Fibroblast of skin of scalp (primary cell): ENCODE results near the gene TEX12.
A peak's percentile ranks its signal among the peaks of the same experiment; 100 is the strongest.

ENCODE experiments used
- DNase-seq: peaks from one replicate; pipeline ENCODE4 v3.0.0-alpha.2; 2013

TEX12 gene

DNA sequence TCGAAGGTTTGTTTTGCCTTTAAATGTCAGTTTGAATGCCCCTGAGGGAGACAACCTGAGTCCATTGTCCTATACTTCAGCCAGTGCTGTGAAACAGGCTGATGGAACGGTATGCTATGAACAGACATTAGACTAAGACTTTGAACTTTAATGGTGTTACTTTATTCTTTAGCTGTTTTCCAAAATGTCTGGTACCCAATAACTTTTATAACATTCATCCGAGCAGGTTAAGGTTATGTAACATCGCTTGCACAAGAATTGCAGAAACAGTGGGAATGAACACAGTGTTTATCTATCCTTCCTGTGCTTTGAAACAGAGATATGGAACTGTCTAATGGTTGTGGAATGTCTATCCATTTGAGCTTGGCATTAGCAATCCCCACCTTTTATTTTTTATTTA lies 46.6 kb downstream of the TEX12 start:
- no peak for DNase-seq

DNA sequence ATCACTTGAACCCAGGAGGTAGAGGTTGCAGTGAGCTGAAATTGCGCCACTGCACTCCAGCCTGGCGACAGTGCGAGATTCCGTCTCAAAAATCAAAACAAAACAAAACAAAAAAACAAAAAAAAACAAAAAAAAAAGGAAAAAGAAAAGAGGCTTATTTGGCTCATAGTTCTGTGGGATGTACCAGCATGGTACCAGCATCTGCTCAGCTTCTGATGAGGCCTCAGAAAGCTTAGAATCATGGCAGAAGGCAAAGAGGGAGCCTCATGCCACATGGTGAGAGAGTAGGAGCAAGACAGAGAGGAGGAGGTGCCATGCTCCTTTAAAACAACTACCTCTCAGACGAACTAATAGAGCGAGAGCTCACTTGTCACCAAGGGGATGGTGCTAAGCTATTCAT lies 48.4 kb downstream of the TEX12 start:
- DNase-seq = no peak

DNA sequence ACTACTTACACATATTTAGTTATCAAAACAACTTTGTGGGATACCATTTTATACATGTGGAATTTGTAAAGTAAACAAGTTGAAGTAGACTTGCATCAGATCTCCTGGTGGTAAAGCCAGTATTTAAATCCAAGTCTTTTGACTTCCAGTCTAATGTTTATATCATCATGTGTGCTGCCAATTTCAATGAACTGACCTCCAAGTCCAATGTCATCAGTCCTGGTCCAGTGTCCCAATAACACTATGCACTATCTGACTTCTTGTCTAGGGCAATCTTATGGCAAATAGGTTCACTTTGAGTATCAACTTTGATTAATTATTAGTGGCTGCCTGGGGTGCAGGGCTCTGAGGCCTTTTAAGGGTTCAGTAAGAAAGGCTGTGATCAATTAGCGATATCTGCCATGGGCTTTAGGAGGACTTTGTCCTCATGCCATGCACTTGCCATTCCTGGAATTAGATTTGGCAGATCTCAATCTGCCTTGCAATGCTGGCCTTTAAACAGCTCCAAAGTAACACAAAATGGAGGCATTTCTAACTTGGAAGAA lies 49.5 kb downstream of the TEX12 start:
- peak; percentile 63 for DNase-seq

DNA sequence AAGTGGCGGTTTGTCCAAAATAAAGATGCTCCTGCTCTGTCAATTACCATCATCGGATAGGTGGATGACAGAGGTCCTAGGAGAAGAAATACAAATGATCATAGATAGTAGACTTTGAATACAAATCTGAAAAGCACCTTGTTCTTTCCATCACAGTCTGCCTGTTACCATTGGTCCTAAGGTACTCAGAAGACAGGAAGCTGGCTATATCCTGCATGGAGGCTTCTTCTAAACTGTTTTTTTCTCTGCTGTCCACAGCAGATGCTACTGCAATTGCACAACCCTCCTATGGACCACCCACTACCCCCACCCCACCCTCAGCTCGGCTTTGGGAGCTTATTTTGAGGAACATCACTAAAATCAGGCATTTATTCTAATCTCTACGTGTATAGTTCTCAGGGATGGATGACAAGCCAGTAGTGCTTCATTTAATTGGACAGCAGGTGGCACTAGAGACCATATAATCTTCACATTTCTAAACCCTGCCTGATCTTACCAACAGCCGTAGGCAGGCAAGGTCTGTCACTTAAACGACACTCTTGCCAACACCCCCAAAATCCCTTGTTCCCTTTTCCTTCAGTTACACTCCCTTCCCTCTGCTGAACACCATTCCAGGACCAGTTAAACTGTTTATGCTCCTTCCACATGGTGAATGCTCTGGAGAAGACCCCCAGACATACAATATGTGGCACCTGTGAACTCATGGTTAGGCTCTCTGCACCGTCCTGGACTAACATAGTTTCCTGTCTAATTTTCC lies 52.5 kb downstream of the TEX12 start:
- DNase-seq = peak; percentile 75

DNA sequence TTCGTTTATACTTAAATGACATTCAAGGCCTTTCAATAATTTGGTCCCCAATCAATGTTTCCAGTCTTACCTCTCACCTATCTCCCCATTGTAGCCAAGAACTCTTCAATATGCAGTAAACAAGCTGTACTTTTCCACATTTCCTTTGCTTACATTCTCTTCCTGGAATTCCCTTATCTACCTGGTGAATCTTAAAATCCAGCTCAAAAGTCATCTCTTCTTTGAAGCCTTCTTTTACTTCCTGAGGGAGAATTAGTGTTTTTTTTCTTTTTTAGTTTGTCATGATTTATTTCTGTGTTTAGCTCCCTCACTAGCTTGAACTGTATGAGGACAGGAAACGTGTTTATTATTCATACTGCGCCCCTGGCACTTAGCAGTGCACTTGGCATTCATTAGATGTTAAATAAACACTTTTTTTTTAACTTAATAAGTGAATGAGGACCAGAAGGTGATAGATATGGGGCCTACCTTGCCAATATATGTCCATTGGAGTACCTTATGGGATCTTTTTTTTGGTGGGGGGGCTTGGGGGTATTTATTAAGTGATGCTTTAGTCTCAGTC lies 54.2 kb downstream of the TEX12 start:
- DNase-seq = no peak
